Measurements from ENCODE around the gene DCBLD2.

Gene DCBLD2

GRCh38 chr3:98765721-98766120, 135.8 kb downstream of the DCBLD2 start:
- no peak for FAIRE-seq

- FAIRE-seq: no peak
These were observed 137.0 kb downstream of the DCBLD2 start for GRCh38 chr3:98764472-98764884.

GRCh38 chr3:98763819-98764418, 137.6 kb downstream of the DCBLD2 start:
- no peak for FAIRE-seq

GRCh38 chr3:98763076-98763475, 138.4 kb downstream of the DCBLD2 start, which contains the start of gene ST3GAL6:
ST3GAL6 (plus strand) TSS chr3:98763340; CDS start chr3:98768441, 5,101 bp downstream.
- FAIRE-seq: no peak

GRCh38 chr3:98761643-98762229, 139.8 kb downstream of the DCBLD2 start:
- FAIRE-seq: no peak

GRCh38 chr3:98759629-98760028, 141.9 kb downstream of the DCBLD2 start:
- FAIRE-seq: no peak

GRCh38 chr3:98755601-98756000, 145.9 kb downstream of the DCBLD2 start:
- FAIRE-seq: no peak

GRCh38 chr3:98754483-98754882, 147.0 kb downstream of the DCBLD2 start:
- FAIRE-seq: no peak

- no peak for FAIRE-seq
These were observed 151.1 kb downstream of the DCBLD2 start for GRCh38 chr3:98750276-98750919.

- FAIRE-seq: no peak
These were observed 154.6 kb downstream of the DCBLD2 start for GRCh38 chr3:98746882-98747281.

- no peak for FAIRE-seq
These were observed 155.4 kb downstream of the DCBLD2 start for GRCh38 chr3:98746122-98746521.
